HG03095 (cell line): ENCODE data around the gene CDH23.

Source experiments
- ATAC-seq: cut with Tn5 transposase; IDR thresholded peaks from one replicate; pipeline ENCODE4 v1.9.1; 2021; ENCODE audit warnings: moderate library complexity; ENCODE audit not compliant: unreplicated experiment

Gene CDH23

GRCh38 chr10:71462062-71462935, 65.6 kb downstream of the CDH23 start:
- ATAC-seq, result no peak

GRCh38 chr10:71463111-71463510, 66.4 kb downstream of the CDH23 start:
- ATAC-seq, result no peak

GRCh38 chr10:71465551-71466252, 69.0 kb downstream of the CDH23 start:
- ATAC-seq, result no peak

- ATAC-seq, result no peak
Observed at GRCh38 chr10:71466330-71466729, 69.6 kb downstream of the CDH23 start.

GRCh38 chr10:71467161-71467560, 70.4 kb downstream of the CDH23 start:
- no peak for ATAC-seq

GRCh38 chr10:71467569-71468362, 71.0 kb downstream of the CDH23 start:
- no peak for ATAC-seq

GRCh38 chr10:71468363-71469094, 71.8 kb downstream of the CDH23 start:
- ATAC-seq, result no peak

- ATAC-seq, result no peak
Observed at GRCh38 chr10:71471006-71471405, 74.3 kb downstream of the CDH23 start.

GRCh38 chr10:71471957-71472365, 75.2 kb downstream of the CDH23 start:
- ATAC-seq, result no peak

GRCh38 chr10:71472466-71472865, 75.7 kb downstream of the CDH23 start:
- ATAC-seq, result no peak

- no peak for ATAC-seq
Observed at GRCh38 chr10:71472912-71473311, 76.2 kb downstream of the CDH23 start.

GRCh38 chr10:71473671-71474599, 77.2 kb downstream of the CDH23 start:
- no peak for ATAC-seq

GRCh38 chr10:71474702-71475242, 78.1 kb downstream of the CDH23 start:
- no peak for ATAC-seq

GRCh38 chr10:71475243-71475871, 78.6 kb downstream of the CDH23 start:
- ATAC-seq, result no peak

- ATAC-seq, result no peak
Observed at GRCh38 chr10:71476228-71477011, 79.7 kb downstream of the CDH23 start.

GRCh38 chr10:71478173-71478572, 81.5 kb downstream of the CDH23 start:
- no peak for ATAC-seq

- no peak for ATAC-seq
Observed at GRCh38 chr10:71478813-71479365, 82.2 kb downstream of the CDH23 start.

GRCh38 chr10:71479831-71480230, 83.1 kb downstream of the CDH23 start:
- no peak for ATAC-seq
